Esophagus muscularis mucosa (tissue), 4 donors: ENCODE results near the gene SCO1. TPM values are rescaled to one million over a fixed set of nuclear protein-coding genes. Genes with fewer than 3 reads are reported as not detected.
"Not testable (repeated sequence)": the region's sequence is repeated elsewhere in the genome, so short reads cannot be mapped to it uniquely, and the experiment has no call there.

Experiments used
- DNase-seq: peaks from one replicate; pipeline ENCODE4 v3.0.0-alpha.2; 2017; ENCODE audit errors: extremely low spot score
- H3K27ac ChIP-seq, 4 donors: fragments of 200-600 bp; sonication (generic); replicated peaks in 1 of 4; 1 replicate in 3 of 4; 2 replicates in 1 of 4; pipeline ENCODE4 v1.5.1; 2016 to 2019; ENCODE audit warnings: mild to moderate bottlenecking in 1 of 4
- H3K27me3 ChIP-seq, 4 donors: fragments of 200-600 bp; sonication (generic); one replicate each; pipeline versions ENCODE4 v1.5.1 to v1.6.0; 2016 to 2019
- H3K36me3 ChIP-seq, 4 donors: fragments of 200-600 bp; sonication (generic); one replicate each; pipeline ENCODE4 v1.5.1; 2016 to 2019
- H3K4me1 ChIP-seq, 4 donors: fragments of 200-600 bp; sonication (generic); one replicate each; pipeline ENCODE4 v1.5.1; 2016 to 2019
- H3K4me3 ChIP-seq, 4 donors: fragments of 200-600 bp; sonication (generic); 1 replicate in 2 of 4; 2 replicates in 2 of 4; pipeline ENCODE4 v1.5.1; 2016 to 2019; ENCODE audit warnings: mild to moderate bottlenecking in 4 of 4, moderate library complexity in 1 of 4
- H3K9me3 ChIP-seq, 4 donors: fragments of 200-600 bp; sonication (generic); 1 replicate in 3 of 4; 2 replicates in 1 of 4; pipeline ENCODE4 v1.5.1; 2016 to 2019
- CTCF ChIP-seq, 3 experiments: fragments of 200-600 bp in 2 of 3; fragments of 450-650 bp in 1 of 3; sonication (generic) in 2 of 3; IDR thresholded peaks; one replicate each; pipeline ENCODE4 v1.5.1; 2017 to 2019; ENCODE audit warnings: antibody characterized with exemption in 3 of 3, mild to moderate bottlenecking in 2 of 3, moderate library complexity in 1 of 3
- EP300 ChIP-seq: sonication (generic); formaldehyde crosslinking; IDR thresholded peaks from one replicate; pipeline ENCODE4 v1.6.1; 2017; ENCODE audit warnings: antibody characterized with exemption
- POLR2A ChIP-seq: fragments of 450-650 bp; IDR thresholded peaks from one replicate; pipeline ENCODE4 v1.6.1; 2017; ENCODE audit warnings: antibody characterized with exemption, moderate library complexity, mild to moderate bottlenecking, low read depth
- POLR2AphosphoS5 ChIP-seq, 2 donors: sonication (generic); formaldehyde crosslinking; IDR thresholded peaks; one replicate each; pipeline ENCODE4 v1.6.1; 2017; ENCODE audit warnings: antibody characterized with exemption in 2 of 2
- WGBS: methylation state at CpG from one replicate; pipeline ENCODE4 v1.1.5; 2018; 5-methylcytosine and 5-hydroxymethylcytosine counted together
- intact Hi-C: fragments of 100-400 bp; cut with DNase I; formaldehyde crosslinking; loops from one replicate; pipeline ENCODE4 v1.15.1; 2023
- total RNA-seq, 4 donors: library from RNA; depleted of rRNA; stranded (reverse); fragments of >200 nt; gene quantifications; one replicate each; pipeline versions ENCODE4 v1.1.0 to v1.2.1, GENCODE V29; 2016

SCO1 gene
- total RNA-seq, 4 donors from 2014 or later, result 16.7 to 23.1 (median 18.6) TPM

GRCh38 chr17:10737168-10737622 lies 39.9 kb upstream of the SCO1 start:
- Histone ChIP-seq H3K27me3 (no peaks in the 10 kb centered on the region), H3K36me3 (no peaks in the 10 kb centered on the region), H3K9me3 (no peaks in the 10 kb centered on the region), H3K4me3 (no peak overlapping the region), H3K27ac (no peak overlapping the region), H3K4me1 (peaks cover 0 to 12% (median 4%) of the 10 kb centered on the region in 4 donors)
- intact Hi-C loops, result loop anchor here (1.0 kb wide), 1 partner anchor 108 kb away; no protein-coding TSS in a partner anchor
- WGBS, result 14% methylated on average over 6 of the region's 6 CpGs
- TF ChIP-seq EP300, result no peak
- peak; percentile 73 to 75 (median 74) for TF ChIP-seq CTCF (IDR thresholded peaks at IDR 0.05)
- no peak for DNase-seq

GRCh38 chr17:10735821-10736220 lies 38.5 kb upstream of the SCO1 start:
- no peak overlapping the region for H3K4me3 ChIP-seq
- no peaks in the 10 kb centered on the region for H3K27me3 ChIP-seq
- intact Hi-C loops, result no loop called here
- 93% methylated on average over 4 of the region's 4 CpGs for WGBS
- H3K4me1 ChIP-seq, result peaks cover 4 to 16% (median 8%) of the 10 kb centered on the region in 4 donors
- H3K9me3 ChIP-seq, result no peaks in the 10 kb centered on the region
- DNase-seq, result no peak
- TF ChIP-seq POLR2A (no peak), POLR2AphosphoS5 (IDR thresholded peaks at IDR 0.05) (no peak), CTCF (IDR thresholded peaks at IDR 0.05) (no peak), EP300 (no peak)
- no peak overlapping the region for H3K27ac ChIP-seq
- H3K36me3 ChIP-seq, result no peaks in the 10 kb centered on the region

GRCh38 chr17:10735251-10735650 lies 37.9 kb upstream of the SCO1 start:
- WGBS, result 80% methylated on average over 2 of the region's 2 CpGs
- Histone ChIP-seq H3K27me3 (no peaks in the 10 kb centered on the region), H3K27ac (no peak overlapping the region), H3K4me3 (no peak overlapping the region), H3K36me3 (no peaks in the 10 kb centered on the region), H3K9me3 (no peaks in the 10 kb centered on the region), H3K4me1 (peaks cover 6 to 20% (median 14%) of the 10 kb centered on the region in 4 donors)
- intact Hi-C loops, result no loop called here
- no peak for DNase-seq
- no peak for TF ChIP-seq POLR2A
- TF ChIP-seq CTCF (IDR thresholded peaks at IDR 0.05), result no peak
- TF ChIP-seq POLR2AphosphoS5 (IDR thresholded peaks at IDR 0.05), result no peak
- TF ChIP-seq EP300, result no peak

- 92% methylated on average over 3 of the region's 3 CpGs for WGBS
- TF ChIP-seq EP300 (no peak), POLR2A (no peak), POLR2AphosphoS5 (IDR thresholded peaks at IDR 0.05) (no peak), CTCF (IDR thresholded peaks at IDR 0.05) (no peak)
- no peak for DNase-seq
- intact Hi-C loops, result no loop called here
- Histone ChIP-seq H3K27ac (no peak overlapping the region), H3K9me3 (no peaks in the 10 kb centered on the region), H3K36me3 (no peaks in the 10 kb centered on the region), H3K4me1 (peaks cover 6 to 26% (median 23%) of the 10 kb centered on the region in 4 donors), H3K4me3 (no peak overlapping the region), H3K27me3 (no peaks in the 10 kb centered on the region)
These were observed 36.3 kb upstream of the SCO1 start for GRCh38 chr17:10733666-10734065.

GRCh38 chr17:10732121-10732520 lies 34.8 kb upstream of the SCO1 start:
- DNase-seq, H3K9me3 ChIP-seq, intact Hi-C loops, H3K27ac ChIP-seq, H3K36me3 ChIP-seq, H3K27me3 ChIP-seq, H3K4me3 ChIP-seq: not testable (repeated sequence)
- H3K4me1 ChIP-seq, result peaks cover 2 to 24% (median 21%) of the 10 kb centered on the region in 4 donors
- WGBS, result 92% methylated on average over 5 of the region's 6 CpGs
